Lower lobe of right lung (tissue), 2 donors: Measurements from ENCODE around the gene MED13. TPM values are rescaled to one million over a fixed set of nuclear protein-coding genes. Genes with fewer than 3 reads are reported as not detected.

Experiments
- ATAC-seq, 2 donors: fragments of 200-7000 bp; cut with Tn5 transposase; one replicate each; pipeline ENCODE4 v1.9.1; 2020 to 2022; ENCODE audit warnings: mild to moderate bottlenecking in 2 of 2, moderate library complexity in 2 of 2
- DNase-seq: peaks from one replicate; pipeline ENCODE4 v3.0.0-alpha.2; 2020
- H3K27ac ChIP-seq: fragments of 200-600 bp; one replicate; pipeline ENCODE4 v1.8.0; 2022
- H3K27me3 ChIP-seq: fragments of 200-600 bp; one replicate; pipeline ENCODE4 v1.8.0; 2022; ENCODE audit warnings: low read depth
- H3K36me3 ChIP-seq: fragments of 200-600 bp; one replicate; pipeline ENCODE4 v1.8.0; 2022; ENCODE audit warnings: mild to moderate bottlenecking
- H3K4me1 ChIP-seq: fragments of 200-600 bp; one replicate; pipeline ENCODE4 v1.8.0; 2022
- H3K4me3 ChIP-seq: fragments of 200-600 bp; one replicate; pipeline ENCODE4 v1.8.0; 2022; ENCODE audit warnings: mild to moderate bottlenecking
- H3K9me3 ChIP-seq: fragments of 200-600 bp; one replicate; pipeline ENCODE4 v1.8.0; 2022
- intact Hi-C: fragments of 100-400 bp; cut with DNase I; formaldehyde crosslinking; loops from one replicate; pipeline ENCODE4 v1.11.0; 2022
- total RNA-seq: library from RNA; stranded (reverse); fragmentation: NEBNext Ultra II Directional; extraction: Animal tissue kit (Norgen Biotek cat#: 25700); gene quantifications from one replicate; pipeline ENCODE4 v1.2.1, GENCODE V29; 2021
- TF ChIP-seq, protein P1 (sequence below): fragments of 200-600 bp; IDR thresholded peaks from one replicate; pipeline ENCODE4 v1.8.0; 2022; ENCODE audit warnings: antibody characterized with exemption, mild to moderate bottlenecking
- donor health status: DM: no; HTN: yes; CAD: no; lungs with severe emphysema.

Gene MED13
- total RNA-seq, 1 donor from 2014 or later, result 67.9 TPM

DNA sequence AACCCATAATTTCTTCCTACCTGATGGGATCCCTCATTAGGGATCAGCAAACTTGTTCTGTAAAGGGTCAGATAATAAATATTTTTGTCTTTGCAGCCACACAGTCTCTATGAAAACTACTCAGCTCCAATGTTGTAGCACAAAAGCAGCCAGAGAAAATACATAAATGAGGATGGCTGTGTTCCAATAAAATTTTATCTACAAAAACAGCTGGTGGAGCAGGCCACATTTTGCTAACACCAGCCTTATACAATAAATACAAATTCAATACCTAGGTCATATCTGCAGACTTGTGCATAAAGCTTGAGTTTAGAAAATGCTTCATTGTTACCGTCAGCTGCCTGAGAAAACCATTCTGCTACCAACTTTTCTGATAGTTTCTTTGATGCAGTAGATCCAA lies 98.9 kb downstream of the MED13 start:
- TF ChIP-seq, protein P1, sequence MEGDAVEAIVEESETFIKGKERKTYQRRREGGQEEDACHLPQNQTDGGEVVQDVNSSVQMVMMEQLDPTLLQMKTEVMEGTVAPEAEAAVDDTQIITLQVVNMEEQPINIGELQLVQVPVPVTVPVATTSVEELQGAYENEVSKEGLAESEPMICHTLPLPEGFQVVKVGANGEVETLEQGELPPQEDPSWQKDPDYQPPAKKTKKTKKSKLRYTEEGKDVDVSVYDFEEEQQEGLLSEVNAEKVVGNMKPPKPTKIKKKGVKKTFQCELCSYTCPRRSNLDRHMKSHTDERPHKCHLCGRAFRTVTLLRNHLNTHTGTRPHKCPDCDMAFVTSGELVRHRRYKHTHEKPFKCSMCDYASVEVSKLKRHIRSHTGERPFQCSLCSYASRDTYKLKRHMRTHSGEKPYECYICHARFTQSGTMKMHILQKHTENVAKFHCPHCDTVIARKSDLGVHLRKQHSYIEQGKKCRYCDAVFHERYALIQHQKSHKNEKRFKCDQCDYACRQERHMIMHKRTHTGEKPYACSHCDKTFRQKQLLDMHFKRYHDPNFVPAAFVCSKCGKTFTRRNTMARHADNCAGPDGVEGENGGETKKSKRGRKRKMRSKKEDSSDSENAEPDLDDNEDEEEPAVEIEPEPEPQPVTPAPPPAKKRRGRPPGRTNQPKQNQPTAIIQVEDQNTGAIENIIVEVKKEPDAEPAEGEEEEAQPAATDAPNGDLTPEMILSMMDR, result no peak
- Histone ChIP-seq H3K4me3 (no peak overlapping the region), H3K36me3 (peaks cover 99% of the 10 kb centered on the region), H3K9me3 (no peaks in the 10 kb centered on the region), H3K27me3 (no peaks in the 10 kb centered on the region), H3K27ac (no peak overlapping the region), H3K4me1 (no peaks in the 10 kb centered on the region)
- intact Hi-C loops, result no loop called here
- DNase-seq (no peak), ATAC-seq (no peak)

DNA sequence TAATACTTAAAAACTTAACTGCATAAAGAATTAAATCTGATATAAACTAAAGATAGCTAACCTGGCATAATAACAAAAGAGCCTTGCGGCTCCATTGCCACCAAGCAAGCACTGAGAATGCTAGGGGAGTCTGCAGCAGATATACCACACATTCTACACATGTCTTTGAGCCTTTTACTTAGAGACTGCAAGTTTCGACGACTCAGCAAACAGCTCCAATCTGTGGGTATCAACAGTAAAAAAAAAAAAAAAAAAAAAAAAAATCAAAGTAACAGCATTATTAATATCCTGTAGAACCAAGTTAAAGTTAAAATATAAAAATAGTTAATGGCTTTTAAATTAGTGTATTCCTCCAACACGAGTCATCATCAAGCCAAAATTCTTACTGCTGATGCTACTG lies 109.5 kb downstream of the MED13 start:
- TF ChIP-seq, protein P1, result no peak

DNA sequence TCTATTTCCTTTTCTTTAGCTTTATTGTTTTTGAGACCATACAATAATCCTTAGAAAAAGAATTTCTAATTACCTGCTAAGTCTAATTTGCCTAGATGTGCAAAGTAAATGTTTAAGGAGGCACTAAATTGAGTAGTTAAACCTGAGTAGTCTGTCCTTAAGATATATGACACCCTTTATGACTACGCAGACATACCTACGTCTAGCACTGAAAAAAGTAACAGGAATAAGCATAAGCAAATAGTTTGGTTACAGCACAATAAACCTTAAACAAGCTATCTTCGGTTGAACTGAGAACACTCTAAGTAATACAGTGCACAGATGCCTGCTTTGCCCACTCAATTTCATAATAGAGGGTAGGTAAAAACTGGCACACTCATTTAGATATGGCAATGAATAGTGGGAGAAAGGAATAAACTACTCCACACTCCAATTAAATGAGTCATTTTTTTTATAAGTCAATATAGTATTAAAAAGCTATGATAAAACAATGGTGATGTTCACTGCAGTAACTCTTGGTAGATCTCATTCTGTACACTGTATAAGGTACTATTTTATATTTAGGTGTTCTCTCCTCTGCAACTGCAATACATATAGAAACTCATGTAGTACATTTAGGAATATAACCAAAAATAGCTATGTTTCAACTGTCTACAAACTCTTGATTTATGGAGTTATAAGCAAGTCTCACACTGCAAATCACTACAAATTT lies 117.6 kb downstream of the MED13 start:
- no peak overlapping the region for H3K4me3 ChIP-seq

More for the DNA sequence above, 109.5 kb downstream of the MED13 start:
- Histone ChIP-seq H3K4me1 (no peaks in the 10 kb centered on the region), H3K27me3 (no peaks in the 10 kb centered on the region), H3K27ac (no peak overlapping the region), H3K36me3 (peaks cover 100% of the 10 kb centered on the region), H3K4me3 (no peak overlapping the region), H3K9me3 (no peaks in the 10 kb centered on the region)
- DNase-seq (no peak), ATAC-seq (no peak)
- intact Hi-C loops, result no loop called here

DNA sequence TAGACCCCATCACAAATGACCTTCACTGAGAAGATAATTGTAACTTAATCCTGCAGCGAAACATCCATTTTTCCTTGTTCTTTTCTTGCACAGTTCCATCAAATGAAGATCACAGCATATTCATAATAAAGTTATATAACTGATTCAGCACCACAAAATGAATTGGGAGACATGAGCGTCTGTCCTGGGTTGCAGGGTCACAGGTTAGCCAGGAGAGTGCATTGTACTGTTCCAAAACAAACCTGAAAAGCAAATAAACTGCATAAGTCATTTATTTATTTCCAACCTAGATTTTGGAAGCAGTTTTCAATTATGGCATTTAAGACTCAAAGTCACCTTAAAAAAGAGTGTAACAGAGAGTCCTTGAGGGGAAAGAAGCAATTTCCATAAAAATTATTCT lies 118.7 kb downstream of the MED13 start:
- H3K9me3 ChIP-seq, result no peaks in the 10 kb centered on the region
- no peak for ATAC-seq
- intact Hi-C loops, result no loop called here
- DNase-seq, result no peak
- no peaks in the 10 kb centered on the region for H3K4me1 ChIP-seq
- H3K36me3 ChIP-seq, result peaks cover 83% of the 10 kb centered on the region
- TF ChIP-seq, protein P1, result no peak
- no peak overlapping the region for H3K27ac ChIP-seq
- H3K4me3 ChIP-seq, result no peak overlapping the region
- H3K27me3 ChIP-seq, result no peaks in the 10 kb centered on the region

More for the DNA sequence above, 117.6 kb downstream of the MED13 start:
- H3K27me3 ChIP-seq, result no peaks in the 10 kb centered on the region
- no peaks in the 10 kb centered on the region for H3K4me1 ChIP-seq
- no peak for ATAC-seq
- TF ChIP-seq, protein P1, result no peak
- H3K9me3 ChIP-seq, result no peaks in the 10 kb centered on the region
- no peak overlapping the region for H3K27ac ChIP-seq
- no peak for DNase-seq
- intact Hi-C loops, result no loop called here
- peaks cover 95% of the 10 kb centered on the region for H3K36me3 ChIP-seq

DNA sequence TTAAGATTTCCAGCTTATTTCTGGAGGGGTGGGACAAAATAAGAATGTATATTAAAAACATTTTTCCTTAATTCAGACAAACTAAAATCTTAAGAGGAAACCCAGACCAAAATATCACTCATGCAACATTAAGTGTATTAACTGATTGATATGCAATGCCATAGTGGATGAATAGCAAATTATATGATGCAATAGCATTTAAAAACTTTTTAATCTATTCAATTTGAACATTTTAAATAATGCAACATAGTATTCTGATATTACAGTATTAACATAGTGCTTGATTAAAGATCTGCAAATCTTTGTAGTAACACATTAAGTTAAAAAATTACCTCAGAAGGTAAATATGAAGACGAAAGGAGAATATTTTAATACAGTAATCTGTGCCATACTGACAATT lies 122.0 kb downstream of the MED13 start:
- H3K27me3 ChIP-seq, result no peaks in the 10 kb centered on the region
- no peak overlapping the region for H3K4me3 ChIP-seq
- H3K36me3 ChIP-seq, result peaks cover 51% of the 10 kb centered on the region
- no peak for DNase-seq
- H3K27ac ChIP-seq, result no peak overlapping the region
- ATAC-seq, result no peak
- no peaks in the 10 kb centered on the region for H3K9me3 ChIP-seq
- H3K4me1 ChIP-seq, result no peaks in the 10 kb centered on the region
- intact Hi-C loops, result no loop called here
- TF ChIP-seq, protein P1, result no peak
